Retinal pigment epithelial cell (primary cell): ENCODE results near the gene MRTFB.

Source experiments
- DNase-seq: peaks from one replicate; pipeline ENCODE4 v3.0.0-alpha.2; 2010; ENCODE audit warnings: low read depth
- H3K4me3 ChIP-seq: 2 replicates; pipeline ENCODE4 v1.5.1; 2011; ENCODE audit warnings: mild to moderate bottlenecking, low read length, control low read depth, moderate library complexity
- TF ChIP-seq, protein P1 (sequence below): conservative IDR thresholded peaks from 2 replicates; pipeline ENCODE4 v1.5.1; 2011; ENCODE audit warnings: low read depth, low read length, control low read depth, inconsistent platforms

MRTFB gene

DNA sequence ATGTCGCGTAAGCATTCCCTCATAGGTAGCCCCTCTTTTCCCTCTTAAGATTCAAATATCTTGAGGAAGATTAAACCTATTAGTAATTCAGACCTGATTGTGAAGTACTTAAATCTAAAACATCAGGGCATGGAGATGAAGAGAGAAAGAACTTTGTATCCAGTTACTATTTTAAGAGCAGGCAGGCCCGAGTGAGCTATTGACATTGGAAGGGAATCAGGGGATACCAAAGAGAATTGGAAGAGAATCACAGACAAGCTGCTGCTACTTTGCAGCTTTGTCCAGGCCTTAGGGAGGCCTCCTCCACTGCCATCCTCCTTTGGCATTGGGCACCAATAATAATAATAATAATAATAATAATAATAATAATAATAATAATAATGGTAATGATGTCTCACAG is 170.5 kb downstream of the MRTFB start:
- TF ChIP-seq, protein P1, sequence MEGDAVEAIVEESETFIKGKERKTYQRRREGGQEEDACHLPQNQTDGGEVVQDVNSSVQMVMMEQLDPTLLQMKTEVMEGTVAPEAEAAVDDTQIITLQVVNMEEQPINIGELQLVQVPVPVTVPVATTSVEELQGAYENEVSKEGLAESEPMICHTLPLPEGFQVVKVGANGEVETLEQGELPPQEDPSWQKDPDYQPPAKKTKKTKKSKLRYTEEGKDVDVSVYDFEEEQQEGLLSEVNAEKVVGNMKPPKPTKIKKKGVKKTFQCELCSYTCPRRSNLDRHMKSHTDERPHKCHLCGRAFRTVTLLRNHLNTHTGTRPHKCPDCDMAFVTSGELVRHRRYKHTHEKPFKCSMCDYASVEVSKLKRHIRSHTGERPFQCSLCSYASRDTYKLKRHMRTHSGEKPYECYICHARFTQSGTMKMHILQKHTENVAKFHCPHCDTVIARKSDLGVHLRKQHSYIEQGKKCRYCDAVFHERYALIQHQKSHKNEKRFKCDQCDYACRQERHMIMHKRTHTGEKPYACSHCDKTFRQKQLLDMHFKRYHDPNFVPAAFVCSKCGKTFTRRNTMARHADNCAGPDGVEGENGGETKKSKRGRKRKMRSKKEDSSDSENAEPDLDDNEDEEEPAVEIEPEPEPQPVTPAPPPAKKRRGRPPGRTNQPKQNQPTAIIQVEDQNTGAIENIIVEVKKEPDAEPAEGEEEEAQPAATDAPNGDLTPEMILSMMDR, result no peak
- H3K4me3 ChIP-seq, result no peak overlapping the region
- no peak for DNase-seq

DNA sequence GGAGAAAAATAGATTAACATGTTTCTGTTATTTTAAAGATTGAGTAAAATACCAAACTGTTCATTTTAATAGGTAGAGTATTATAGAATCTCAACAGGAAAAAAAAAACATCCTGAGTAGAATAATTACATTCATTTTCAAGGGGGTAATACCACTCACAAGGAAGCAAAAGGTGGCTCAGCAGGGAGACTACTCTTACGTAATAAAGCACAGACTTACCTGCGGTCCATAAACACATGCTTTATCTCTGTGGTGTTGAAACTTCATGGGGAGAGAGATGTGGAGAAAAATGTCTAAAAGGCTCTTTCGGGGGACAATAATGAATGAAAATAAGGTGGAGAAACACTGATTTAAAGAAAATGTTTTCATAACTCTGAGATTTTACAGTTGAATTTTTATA is 171.7 kb downstream of the MRTFB start:
- TF ChIP-seq, protein P1, result no peak
- DNase-seq, result no peak
- H3K4me3 ChIP-seq, result no peak overlapping the region

DNA sequence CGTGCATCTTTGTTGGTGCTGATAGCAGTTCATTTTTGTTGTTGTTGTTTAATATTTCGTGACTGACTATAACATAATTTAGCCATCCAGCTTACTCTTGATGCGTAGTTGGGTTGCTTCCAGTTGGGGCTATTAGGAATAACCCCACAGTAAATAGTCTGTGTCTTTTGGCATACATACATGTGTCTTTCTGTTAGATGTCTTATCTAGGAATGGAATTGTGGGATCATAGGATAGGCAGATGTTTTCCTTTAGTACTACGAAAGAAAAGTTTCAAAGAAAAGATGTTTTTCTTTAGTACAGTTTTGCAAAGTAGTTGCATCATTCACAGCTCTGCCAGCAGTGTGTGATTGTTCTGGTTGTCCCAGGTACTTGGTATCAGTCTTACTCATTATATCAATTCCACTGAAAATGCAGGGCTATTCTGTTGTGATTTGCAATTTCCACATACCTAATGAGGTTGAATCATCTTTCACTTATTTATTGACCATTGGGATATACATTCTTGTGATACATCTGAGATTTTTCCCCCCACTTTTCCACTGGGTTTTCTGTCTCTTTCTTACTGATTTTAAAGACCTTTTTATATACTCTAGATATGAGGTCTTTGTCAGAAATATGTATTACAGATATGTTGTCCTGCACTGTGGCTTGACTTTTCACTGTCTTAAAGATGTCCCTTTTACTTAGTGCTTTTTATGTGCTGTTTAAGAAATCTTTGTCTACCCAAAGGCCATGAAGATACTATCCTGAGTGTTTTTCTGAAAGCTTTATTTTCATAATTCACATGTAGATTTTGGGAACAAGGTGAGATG is 173.3 kb downstream of the MRTFB start:
- DNase-seq, result no peak
- TF ChIP-seq, protein P1, result no peak
- H3K4me3 ChIP-seq, result no peak overlapping the region

DNA sequence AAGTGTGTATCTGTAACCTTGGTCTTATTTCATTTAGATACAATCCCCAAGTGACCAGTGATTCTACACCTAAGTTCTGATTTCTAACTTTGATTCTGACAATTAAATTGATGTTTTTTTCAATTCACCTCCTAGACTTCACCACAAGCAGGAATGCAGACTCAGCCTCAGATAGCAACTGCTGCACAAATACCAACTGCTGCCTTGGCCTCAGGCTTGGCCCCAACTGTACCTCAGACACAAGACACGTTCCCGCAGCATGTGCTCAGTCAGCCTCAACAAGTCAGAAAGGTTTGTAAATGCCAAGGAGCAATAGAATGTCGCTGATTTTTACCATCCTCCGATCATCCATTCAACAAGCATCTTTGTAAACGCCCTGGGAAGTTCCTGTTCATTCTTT is 177.7 kb downstream of the MRTFB start:
- TF ChIP-seq, protein P1, result no peak
- DNase-seq, result no peak
- H3K4me3 ChIP-seq, result no peak overlapping the region

DNA sequence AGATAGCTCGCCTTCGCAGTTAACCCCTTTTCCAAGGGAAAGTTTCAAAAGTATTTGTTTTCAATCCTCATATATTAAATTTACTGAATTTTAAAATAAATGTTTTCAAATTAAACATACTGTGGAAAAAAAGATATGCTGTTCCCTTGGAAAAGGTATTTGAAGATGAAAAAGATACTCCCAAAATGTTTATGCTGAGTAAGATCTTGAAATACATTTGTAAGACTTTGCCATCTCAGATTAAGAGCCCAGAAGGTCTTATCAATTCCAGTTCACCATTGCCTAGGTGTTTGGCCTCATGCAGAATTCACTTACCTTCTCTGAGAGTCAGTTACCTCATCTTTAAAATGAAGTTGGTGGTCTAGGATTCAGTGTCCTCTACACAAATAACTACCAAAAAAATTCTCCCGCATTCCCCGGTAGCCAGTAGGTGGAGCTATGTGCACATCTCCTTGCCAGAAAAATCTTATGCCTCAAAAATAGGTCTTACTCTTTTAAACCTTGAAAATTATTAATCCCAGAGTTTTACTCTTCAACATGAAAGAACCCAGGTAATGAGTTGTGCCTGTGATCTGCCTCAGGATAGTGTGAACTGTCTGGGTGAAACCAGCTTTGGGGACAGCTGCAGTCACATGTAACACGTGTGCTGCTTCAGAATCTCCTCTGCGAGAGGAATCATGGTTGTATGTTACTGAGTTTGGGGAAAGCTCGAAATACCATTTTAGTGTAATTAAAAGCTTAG is 178.3 kb downstream of the MRTFB start:
- DNase-seq, result no peak
- TF ChIP-seq, protein P1, result peak; percentile 95
- H3K4me3 ChIP-seq, result no peak overlapping the region

DNA sequence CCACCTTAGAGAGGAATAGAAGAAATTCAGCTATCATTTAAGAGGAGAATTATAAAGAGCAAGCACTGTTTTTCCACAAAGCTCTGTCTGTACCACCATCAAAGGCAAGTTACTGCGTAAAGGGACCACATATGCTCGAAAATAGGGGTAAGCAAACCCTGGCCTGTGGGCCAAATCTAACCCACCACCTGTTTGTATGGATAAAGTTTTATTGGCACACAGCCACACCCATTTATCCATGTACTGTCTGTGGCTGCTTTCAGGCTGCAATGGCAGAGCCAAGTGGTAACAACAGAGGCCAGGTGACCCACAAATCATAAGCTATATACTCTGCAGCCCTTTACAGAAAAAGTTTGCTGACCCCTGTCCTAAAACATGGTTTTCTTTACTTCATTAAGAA is 180.3 kb downstream of the MRTFB start:
- H3K4me3 ChIP-seq, result no peak overlapping the region
- no peak for DNase-seq
- TF ChIP-seq, protein P1, result no peak
